Trophoblast cell (in vitro differentiated cells and primary cell): ENCODE data around the gene MXD4.
A peak's percentile ranks its signal among the peaks of the same experiment; 100 is the strongest.

Experiments
- DNase-seq, 2 donors: peaks; one replicate each; pipeline ENCODE4 v3.0.0-alpha.2; 2016
- H2AFZ ChIP-seq: 2 replicates; pipeline ENCODE4 v1.6.1; 2013; ENCODE audit warnings: low read length, moderate library complexity, mild to moderate bottlenecking; ENCODE audit not compliant: insufficient read depth, poor library complexity
- H2AK5ac ChIP-seq: 2 replicates; pipeline ENCODE4 v1.6.1; 2013; ENCODE audit warnings: mild to moderate bottlenecking, low read length
- H2BK120ac ChIP-seq: 2 replicates; pipeline ENCODE4 v1.6.1; 2013; ENCODE audit warnings: low read length, mild to moderate bottlenecking, moderate library complexity; ENCODE audit not compliant: insufficient read depth, poor library complexity
- H2BK12ac ChIP-seq: 2 replicates; pipeline ENCODE4 v1.6.1; 2013; ENCODE audit warnings: mild to moderate bottlenecking, low read length, moderate library complexity
- H2BK5ac ChIP-seq: 2 replicates; pipeline ENCODE4 v1.6.1; 2013; ENCODE audit warnings: low read length, low read depth, moderate library complexity, mild to moderate bottlenecking; ENCODE audit not compliant: poor library complexity
- H3K14ac ChIP-seq: 2 replicates; pipeline ENCODE4 v1.6.1; 2013; ENCODE audit warnings: mild to moderate bottlenecking, low read length
- H3K18ac ChIP-seq: 2 replicates; pipeline ENCODE4 v1.6.1; 2013; ENCODE audit warnings: mild to moderate bottlenecking, low read length
- H3K23ac ChIP-seq: 2 replicates; pipeline ENCODE4 v1.6.1; 2013; ENCODE audit warnings: low read length
- H3K27ac ChIP-seq: 2 replicates; pipeline ENCODE4 v1.5.1; 2013; ENCODE audit warnings: low read depth, mild to moderate bottlenecking, inconsistent platforms, low read length, moderate library complexity
- H3K27me3 ChIP-seq: 2 replicates; pipeline ENCODE4 v1.6.1; 2013; ENCODE audit warnings: inconsistent platforms, mild to moderate bottlenecking, low read length, moderate library complexity; ENCODE audit not compliant: insufficient read depth
- H3K36me3 ChIP-seq, 2 experiments: 1 replicate in 1 of 2; 2 replicates in 1 of 2; pipeline ENCODE4 v1.6.1; 2013; ENCODE audit warnings: low read length in 2 of 2, mild to moderate bottlenecking in 2 of 2, moderate library complexity in 1 of 2; ENCODE audit not compliant: insufficient read depth in 2 of 2, control insufficient read depth in 1 of 2
- H3K4ac ChIP-seq: 2 replicates; pipeline ENCODE4 v1.6.1; 2013; ENCODE audit warnings: low read depth, mild to moderate bottlenecking, low read length, moderate library complexity
- H3K4me1 ChIP-seq, 2 experiments: 1 replicate in 1 of 2; 2 replicates in 1 of 2; pipeline ENCODE4 v1.6.1; 2013; ENCODE audit warnings: low read length in 2 of 2, mild to moderate bottlenecking in 2 of 2, moderate library complexity in 1 of 2; ENCODE audit not compliant: insufficient read depth in 2 of 2, control insufficient read depth in 1 of 2
- H3K4me2 ChIP-seq: 2 replicates; pipeline ENCODE4 v1.6.1; 2013; ENCODE audit warnings: inconsistent platforms, mild to moderate bottlenecking, low read length, moderate library complexity
- H3K4me3 ChIP-seq: 2 replicates; pipeline ENCODE4 v1.5.1; 2013; ENCODE audit warnings: mild to moderate bottlenecking, low read depth, low read length, inconsistent platforms
- H3K79me1 ChIP-seq: one replicate; pipeline ENCODE4 v1.6.1; 2013; ENCODE audit warnings: low read length
- H3K79me2 ChIP-seq: 2 replicates; pipeline ENCODE4 v1.6.1; 2013; ENCODE audit warnings: low read length, mild to moderate bottlenecking; ENCODE audit not compliant: control insufficient read depth, insufficient read depth, poor library complexity
- H3K9ac ChIP-seq: 2 replicates; pipeline ENCODE4 v1.6.1; 2013; ENCODE audit warnings: mild to moderate bottlenecking, low read length
- H3K9me3 ChIP-seq: 2 replicates; pipeline ENCODE4 v1.6.1; 2013; ENCODE audit warnings: low read depth, mild to moderate bottlenecking, control low read depth, inconsistent platforms, low read length; ENCODE audit not compliant: insufficient read depth
- H4K12ac ChIP-seq: 2 replicates; pipeline ENCODE4 v1.6.1; 2013; ENCODE audit warnings: low read depth, mild to moderate bottlenecking, low read length, moderate library complexity
- H4K8ac ChIP-seq: 2 replicates; pipeline ENCODE4 v1.6.1; 2013; ENCODE audit warnings: low read depth, mild to moderate bottlenecking, low read length, moderate library complexity
- H4K91ac ChIP-seq: one replicate; pipeline ENCODE4 v1.6.1; 2013; ENCODE audit warnings: low read depth, mild to moderate bottlenecking, low read length, moderate library complexity
- WGBS: extraction: QIAGEN DNeasy Blood & Tissue Kit; methylation state at CpG from one replicate; pipeline ENCODE4 v1.1.7; 2013; ENCODE audit warnings: missing lambda C conversion rate; ENCODE audit not compliant: insufficient read length, insufficient coverage; ENCODE audit errors: extremely low coverage; 5-methylcytosine and 5-hydroxymethylcytosine counted together

Gene MXD4

GRCh38 chr4:2274320-2275043 is 12.6 kb upstream of the MXD4 start:
- Histone ChIP-seq H3K4ac (no peak overlapping the region), H3K4me3 (no peak overlapping the region), H2AFZ (no peak overlapping the region), H2BK12ac (no peak overlapping the region), H3K27me3 (no peaks in the 10 kb centered on the region), H3K4me2 (no peak overlapping the region), H3K9ac (no peak overlapping the region), H4K8ac (no peak overlapping the region), H2BK120ac (no peak overlapping the region), H3K9me3 (peaks cover 2% of the 10 kb centered on the region), H3K23ac (no peak overlapping the region), H3K36me3 (no peaks in the 10 kb centered on the region), H4K12ac (no peak overlapping the region), H3K18ac (no peak overlapping the region), H3K14ac (no peak overlapping the region), H3K27ac (no peak overlapping the region), H2BK5ac (no peak overlapping the region), H3K79me2 (no peaks in the 10 kb centered on the region), H3K4me1 (no peaks in the 10 kb centered on the region), H4K91ac (no peak overlapping the region), H3K79me1 (no peaks in the 10 kb centered on the region), H2AK5ac (no peak overlapping the region)
- DNase-seq, result no peak
- WGBS, result no CpG with 5 or more reads among the region's 21 CpGs

DNA sequence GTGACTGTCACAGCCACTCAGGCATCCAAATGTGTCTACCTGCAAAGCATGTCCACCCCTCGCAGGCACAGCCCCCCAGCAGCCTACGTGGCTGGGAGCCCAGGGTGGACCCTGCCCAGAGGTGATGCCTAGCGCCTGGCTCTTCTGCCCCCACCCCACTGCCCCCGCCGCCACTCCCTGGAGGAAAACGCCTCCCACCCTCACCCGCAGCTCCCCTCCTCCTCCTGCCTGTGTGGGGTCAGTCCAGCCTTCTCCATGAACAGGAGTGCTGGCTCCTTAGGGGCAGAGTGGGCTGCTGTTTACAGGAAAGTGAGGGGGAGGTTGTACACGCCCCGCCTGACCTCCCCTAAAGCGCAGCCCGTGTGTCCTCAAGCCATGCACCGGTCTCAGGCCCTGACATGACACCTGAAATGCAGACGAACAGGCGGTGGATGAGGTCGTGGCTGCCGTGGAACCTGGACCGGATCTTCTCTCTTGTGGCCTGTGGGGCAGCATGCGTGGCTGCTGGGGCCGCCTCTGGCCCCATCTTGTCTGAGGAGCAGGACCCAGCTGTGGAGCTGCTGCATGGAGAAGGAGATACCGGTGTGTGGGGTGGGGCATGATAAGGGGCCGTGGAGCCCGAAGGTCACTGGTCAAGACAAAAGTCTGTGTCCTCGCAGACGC is 11.9 kb upstream of the MXD4 start:
- H3K4me1 ChIP-seq, result no peaks in the 10 kb centered on the region
- peak overlapping the region; percentile 17 for H3K4me3 ChIP-seq
- no peak overlapping the region for H2BK5ac ChIP-seq
- H2AFZ ChIP-seq, result no peak overlapping the region
- H4K91ac ChIP-seq, result no peak overlapping the region
- no peaks in the 10 kb centered on the region for H3K36me3 ChIP-seq
- H3K79me1 ChIP-seq, result no peaks in the 10 kb centered on the region
- no peak overlapping the region for H3K4me2 ChIP-seq
- H4K12ac ChIP-seq, result no peak overlapping the region
- no peak overlapping the region for H4K8ac ChIP-seq
- H3K9me3 ChIP-seq, result peaks cover 2% of the 10 kb centered on the region
- no peak overlapping the region for H3K23ac ChIP-seq
- H3K27ac ChIP-seq, result no peak overlapping the region
- H2BK12ac ChIP-seq, result no peak overlapping the region
- no peak overlapping the region for H3K9ac ChIP-seq
- H2BK120ac ChIP-seq, result no peak overlapping the region
- no peak overlapping the region for H2AK5ac ChIP-seq
- no peak overlapping the region for H3K4ac ChIP-seq
- no peaks in the 10 kb centered on the region for H3K79me2 ChIP-seq
- H3K18ac ChIP-seq, result no peak overlapping the region
- no peak for DNase-seq
- WGBS, result no CpG with 5 or more reads among the region's 24 CpGs
- H3K27me3 ChIP-seq, result no peaks in the 10 kb centered on the region
- no peak overlapping the region for H3K14ac ChIP-seq

GRCh38 chr4:2273221-2273620 is 11.3 kb upstream of the MXD4 start:
- no peaks in the 10 kb centered on the region for H3K4me1 ChIP-seq
- H4K12ac ChIP-seq, result no peak overlapping the region
- H4K8ac ChIP-seq, result no peak overlapping the region
- no peak overlapping the region for H3K14ac ChIP-seq
- no peaks in the 10 kb centered on the region for H3K79me1 ChIP-seq
- H3K18ac ChIP-seq, result no peak overlapping the region
- no peak overlapping the region for H3K4me3 ChIP-seq
- no peak overlapping the region for H2AK5ac ChIP-seq
- H3K9ac ChIP-seq, result no peak overlapping the region
- H2AFZ ChIP-seq, result no peak overlapping the region
- no peak overlapping the region for H3K27ac ChIP-seq
- no peaks in the 10 kb centered on the region for H3K27me3 ChIP-seq
- H3K9me3 ChIP-seq, result peaks cover 2% of the 10 kb centered on the region
- H4K91ac ChIP-seq, result no peak overlapping the region
- no peak overlapping the region for H3K4me2 ChIP-seq
- no peak overlapping the region for H2BK5ac ChIP-seq
- no peaks in the 10 kb centered on the region for H3K79me2 ChIP-seq
- H3K4ac ChIP-seq, result no peak overlapping the region
- no peaks in the 10 kb centered on the region for H3K36me3 ChIP-seq
- no peak overlapping the region for H3K23ac ChIP-seq
- WGBS, result no CpG with 5 or more reads among the region's 15 CpGs
- DNase-seq, result no peak
- no peak overlapping the region for H2BK12ac ChIP-seq
- H2BK120ac ChIP-seq, result no peak overlapping the region

DNA sequence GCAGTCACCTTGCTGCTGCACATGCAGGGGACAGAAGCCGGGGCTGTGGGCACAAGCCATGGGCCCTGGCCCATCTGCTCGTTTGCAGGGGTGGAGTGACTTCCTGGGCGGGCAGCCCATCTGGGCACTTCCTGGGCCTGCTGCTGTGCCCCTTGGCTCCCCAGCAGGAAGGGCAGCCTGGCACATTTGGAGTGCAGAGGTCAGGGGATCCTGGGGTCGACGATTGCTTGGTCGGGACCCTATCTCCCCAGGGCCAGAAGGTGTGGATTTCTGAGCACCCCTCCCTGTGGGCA is 10.9 kb upstream of the MXD4 start:
- no peaks in the 10 kb centered on the region for H3K36me3 ChIP-seq
- H3K4me1 ChIP-seq, result no peaks in the 10 kb centered on the region
- no peak overlapping the region for H4K12ac ChIP-seq
- whole genome bisulfite sequencing, result no CpG with 5 or more reads among the region's 6 CpGs
- H2BK5ac ChIP-seq, result no peak overlapping the region
- H4K91ac ChIP-seq, result no peak overlapping the region
- no peak overlapping the region for H4K8ac ChIP-seq
- peaks cover 2% of the 10 kb centered on the region for H3K9me3 ChIP-seq
- no peak overlapping the region for H3K4me2 ChIP-seq
- H3K18ac ChIP-seq, result no peak overlapping the region
- H3K9ac ChIP-seq, result no peak overlapping the region
- H3K14ac ChIP-seq, result no peak overlapping the region
- no peak overlapping the region for H2AFZ ChIP-seq
- H3K27me3 ChIP-seq, result no peaks in the 10 kb centered on the region
- no peak overlapping the region for H2AK5ac ChIP-seq
- H3K23ac ChIP-seq, result no peak overlapping the region
- H2BK12ac ChIP-seq, result no peak overlapping the region
- H3K79me2 ChIP-seq, result no peaks in the 10 kb centered on the region
- H2BK120ac ChIP-seq, result no peak overlapping the region
- H3K27ac ChIP-seq, result no peak overlapping the region
- H3K4me3 ChIP-seq, result no peak overlapping the region
- DNase-seq, result no peak
- no peak overlapping the region for H3K4ac ChIP-seq
- no peaks in the 10 kb centered on the region for H3K79me1 ChIP-seq
